Neural progenitor cell (in vitro differentiated cells): ENCODE results near the gene PKDREJ.
"Not testable (repeated sequence)": the region's sequence is repeated elsewhere in the genome, so short reads cannot be mapped to it uniquely, and the experiment has no call there.

ENCODE experiments used
- EZH2 ChIP-seq: fragments of 200-600 bp; sonication (generic); IDR thresholded peaks from 2 replicates; pipeline ENCODE4 v1.6.1; 2017; ENCODE audit warnings: antibody characterized with exemption, mild to moderate bottlenecking, moderate library complexity
- EZH2phosphoT487 ChIP-seq: fragments of 200-600 bp; sonication (generic); IDR thresholded peaks from 2 replicates; pipeline ENCODE4 v1.6.1; 2017; ENCODE audit warnings: antibody characterized with exemption
- TF ChIP-seq, protein P1 (sequence below): fragments of 200-600 bp; sonication (generic); IDR thresholded peaks from 2 replicates; pipeline ENCODE4 v1.5.1; 2017; ENCODE audit warnings: antibody characterized with exemption, mild to moderate bottlenecking

DNA sequence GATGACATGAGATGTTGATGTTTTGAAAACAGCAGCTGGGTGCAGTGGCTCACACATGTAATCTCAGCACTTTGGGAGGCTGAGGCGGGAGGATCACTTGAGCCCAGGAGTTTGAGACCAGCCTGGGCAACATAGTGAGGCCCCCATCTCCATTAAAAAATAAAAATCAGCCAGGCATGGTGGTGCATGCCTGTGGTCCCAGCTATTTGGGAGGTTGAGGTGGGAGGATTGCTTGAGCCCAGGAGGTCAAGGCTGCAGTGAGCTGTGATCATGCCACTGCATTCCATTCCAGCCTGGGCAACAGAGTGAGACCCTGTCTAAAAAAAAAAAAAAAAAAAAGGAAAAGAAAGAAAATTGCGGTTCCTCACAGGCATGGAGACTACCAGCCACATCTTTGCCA is 49.7 kb upstream of the PKDREJ start:
- TF ChIP-seq, protein P1, sequence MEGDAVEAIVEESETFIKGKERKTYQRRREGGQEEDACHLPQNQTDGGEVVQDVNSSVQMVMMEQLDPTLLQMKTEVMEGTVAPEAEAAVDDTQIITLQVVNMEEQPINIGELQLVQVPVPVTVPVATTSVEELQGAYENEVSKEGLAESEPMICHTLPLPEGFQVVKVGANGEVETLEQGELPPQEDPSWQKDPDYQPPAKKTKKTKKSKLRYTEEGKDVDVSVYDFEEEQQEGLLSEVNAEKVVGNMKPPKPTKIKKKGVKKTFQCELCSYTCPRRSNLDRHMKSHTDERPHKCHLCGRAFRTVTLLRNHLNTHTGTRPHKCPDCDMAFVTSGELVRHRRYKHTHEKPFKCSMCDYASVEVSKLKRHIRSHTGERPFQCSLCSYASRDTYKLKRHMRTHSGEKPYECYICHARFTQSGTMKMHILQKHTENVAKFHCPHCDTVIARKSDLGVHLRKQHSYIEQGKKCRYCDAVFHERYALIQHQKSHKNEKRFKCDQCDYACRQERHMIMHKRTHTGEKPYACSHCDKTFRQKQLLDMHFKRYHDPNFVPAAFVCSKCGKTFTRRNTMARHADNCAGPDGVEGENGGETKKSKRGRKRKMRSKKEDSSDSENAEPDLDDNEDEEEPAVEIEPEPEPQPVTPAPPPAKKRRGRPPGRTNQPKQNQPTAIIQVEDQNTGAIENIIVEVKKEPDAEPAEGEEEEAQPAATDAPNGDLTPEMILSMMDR: not testable (repeated sequence)
- TF ChIP-seq EZH2, EZH2phosphoT487: not testable (repeated sequence)
